HCT116 (cell line): Measurements from ENCODE around the gene OS9. TPM values are rescaled to one million over a fixed set of nuclear protein-coding genes. Genes with fewer than 3 reads are reported as not detected.

ENCODE experiments used
- ATAC-seq: fragments of 200-7000 bp; cut with Tn5 transposase; 2 replicates; pipeline ENCODE4 v1.9.1; 2020; ENCODE audit warnings: mild to moderate bottlenecking, moderate library complexity
- BruUV-seq: library from RNA; stranded (reverse); fragments of 400-500 nt; replicated peaks from 2 replicates; lab custom pipeline; 2021; lab: Mats Ljungman, UMichigan
- CTCF ChIA-PET: fragments of 300-600 bp; sonication (Branson Sonifier 250); formaldehyde crosslinking; loops from one replicate; lab custom pipeline; 2021; ENCODE audit warnings: antibody characterized with exemption; lab: Charles Lee
- POLR2A ChIA-PET: fragments of 300-600, 350-600 bp; sonication (Branson Sonifier 250); formaldehyde crosslinking; loops from one replicate; lab custom pipeline; 2021; ENCODE audit warnings: antibody characterized with exemption; lab: Charles Lee
- RAD21 ChIA-PET, 2 experiments: fragments of 300-600 bp; sonication (Branson Sonifier 250); formaldehyde crosslinking; loops; one replicate each; lab custom pipeline; 2023; ENCODE audit warnings: low total read pairs in 2 of 2; ENCODE audit not compliant: uncharacterized antibody in 2 of 2, unreplicated experiment in 2 of 2, low non-redundant PET in 1 of 2; lab: Charles Lee
- DNase-seq: peaks from one replicate; pipeline ENCODE4 v3.0.0-alpha.2; 2010; ENCODE audit warnings: low read depth, low spot score
- H2AFZ ChIP-seq: fragments of 200-600 bp; shearing (Covaris generic), sonication (generic); 2 replicates; pipeline ENCODE4 v1.6.1; 2017; ENCODE audit warnings: low read depth, mixed run types, mixed read lengths, antibody characterized with exemption, low read length; ENCODE audit not compliant: poor library complexity, severe bottlenecking
- H3K27ac ChIP-seq: 2 replicates; pipeline ENCODE4 v1.5.1; 2012; ENCODE audit warnings: low read depth, low read length
- H3K27me3 ChIP-seq: fragments of 200-600 bp; sonication (generic); 2 replicates; pipeline ENCODE4 v1.6.1; 2016; ENCODE audit warnings: mixed run types, low read length, mixed read lengths; ENCODE audit not compliant: insufficient read depth
- H3K36me3 ChIP-seq, 2 experiments: fragments of 200-500 bp in 1 of 2; fragments of 200-600 bp in 1 of 2; sonication (Bioruptor generic) in 1 of 2; sonication (generic) in 1 of 2; 2 replicates each; pipeline versions ENCODE4 v1.5.1 to v1.6.1; 2014 to 2016; ENCODE audit warnings: low read length in 2 of 2, inconsistent platforms in 1 of 2, mixed read lengths in 1 of 2, mixed run types in 1 of 2; ENCODE audit not compliant: insufficient read depth in 2 of 2, control insufficient read depth in 1 of 2
- H3K4me1 ChIP-seq, 2 experiments: fragments of 200-600 bp in 1 of 2; sonication (generic) in 1 of 2; 2 replicates each; pipeline versions ENCODE4 v1.5.1 to v1.6.1; 2012 to 2017; ENCODE audit warnings: low read length in 2 of 2, inconsistent platforms in 1 of 2, mild to moderate bottlenecking in 1 of 2, mixed read lengths in 1 of 2, mixed run types in 1 of 2, moderate library complexity in 1 of 2; ENCODE audit not compliant: insufficient read depth in 2 of 2, control insufficient read depth in 1 of 2
- H3K4me2 ChIP-seq: fragments of 200-600 bp; sonication (generic); 2 replicates; pipeline ENCODE4 v1.6.1; 2017; ENCODE audit warnings: mixed run types, low read length, mixed read lengths
- H3K4me3 ChIP-seq, 2 experiments: fragments of 200-600 bp in 1 of 2; sonication (generic) in 1 of 2; replicated peaks in 1 of 2; 2 replicates each; pipeline ENCODE4 v1.5.1; 2011 to 2016; ENCODE audit warnings: low read length in 2 of 2, control low read depth in 1 of 2, low read depth in 1 of 2, mild to moderate bottlenecking in 1 of 2, mixed read lengths in 1 of 2, mixed run types in 1 of 2
- H3K79me2 ChIP-seq: fragments of 200-600 bp; sonication (generic); 2 replicates; pipeline ENCODE4 v1.6.1; 2017; ENCODE audit warnings: mild to moderate bottlenecking, mixed run types, low read length, moderate library complexity, mixed read lengths; ENCODE audit not compliant: insufficient read depth
- H3K9ac ChIP-seq: fragments of 200-600 bp; sonication (generic); 2 replicates; pipeline ENCODE4 v1.6.1; 2016; ENCODE audit warnings: low read length, mixed read lengths
- H3K9me2 ChIP-seq: fragments of 200-600 bp; sonication (generic), shearing (Covaris generic); 2 replicates; pipeline ENCODE4 v1.6.1; 2017; ENCODE audit warnings: mixed run types, mild to moderate bottlenecking, moderate library complexity; ENCODE audit not compliant: insufficient read depth
- H3K9me3 ChIP-seq, 2 experiments: fragments of 200-500 bp in 1 of 2; fragments of 200-600 bp in 1 of 2; sonication (Bioruptor generic) in 1 of 2; sonication (generic) in 1 of 2; 2 replicates each; pipeline ENCODE4 v1.6.1; 2014 to 2017; ENCODE audit warnings: low read length in 2 of 2, mixed read lengths in 2 of 2, inconsistent platforms in 1 of 2, low read depth in 1 of 2, mild to moderate bottlenecking in 1 of 2, mixed run types in 1 of 2, moderate library complexity in 1 of 2; ENCODE audit not compliant: control insufficient read depth in 1 of 2, insufficient read depth in 1 of 2
- H4K20me1 ChIP-seq: fragments of 200-600 bp; sonication (generic), shearing (Covaris generic); 2 replicates; pipeline ENCODE4 v1.6.1; 2017; ENCODE audit warnings: mixed run types, mild to moderate bottlenecking, moderate library complexity; ENCODE audit not compliant: insufficient read depth
- CEBPB ChIP-seq: IDR thresholded peaks from 2 replicates; pipeline ENCODE4 v1.6.1; 2012; ENCODE audit warnings: low read depth
- CTCF ChIP-seq, 3 experiments: fragments of 200-600 bp in 1 of 3; sonication (generic) in 1 of 3; IDR thresholded peaks in 2 of 3; conservative IDR thresholded peaks in 1 of 3; 2 replicates each; pipeline ENCODE4 v1.5.1; 2012 to 2017; ENCODE audit warnings: low read depth in 2 of 3, low read length in 2 of 3, antibody characterized with exemption in 1 of 3, borderline replicate concordance in 1 of 3, control low read depth in 1 of 3, mild to moderate bottlenecking in 1 of 3, mixed read lengths in 1 of 3, mixed run types in 1 of 3, moderate library complexity in 1 of 3; ENCODE audit not compliant: insufficient read depth in 1 of 3
- EGR1 ChIP-seq: IDR thresholded peaks from 2 replicates; pipeline ENCODE4 v1.6.1; 2012; ENCODE audit warnings: low read depth
- SIN3A ChIP-seq: IDR thresholded peaks from 2 replicates; pipeline ENCODE4 v1.6.1; 2012; ENCODE audit warnings: low read depth
- SP1 ChIP-seq: IDR thresholded peaks from 2 replicates; pipeline ENCODE4 v1.6.1; 2012; ENCODE audit warnings: low read depth
- SRF ChIP-seq: IDR thresholded peaks from 2 replicates; pipeline ENCODE4 v1.6.1; 2012; ENCODE audit warnings: low read depth
- ZFX ChIP-seq: fragments of 450-650 bp; IDR thresholded peaks from 2 replicates; pipeline ENCODE4 v1.6.1; 2017
- ZNF274 ChIP-seq: fragments of 200-500 bp; sonication (Bioruptor generic); IDR thresholded peaks from 2 replicates; pipeline ENCODE4 v1.6.1; 2014; ENCODE audit warnings: mild to moderate bottlenecking, low read depth, low read length, inconsistent platforms
- intact Hi-C: fragments of 100-400 bp; cut with micrococcal nuclease; formaldehyde crosslinking; loops from 2 replicates; pipeline ENCODE4 v1.10.0; 2022
- total RNA-seq: library from RNA; stranded (reverse); gene quantifications from one replicate; pipeline ENCODE4 v1.2.1, GENCODE V29; 2021; ENCODE audit not compliant: unreplicated experiment
- TF ChIP-seq, protein P1 (sequence below): IDR thresholded peaks from 2 replicates; pipeline ENCODE4 v1.6.1; 2012
- TF ChIP-seq, protein P2 (sequence below): IDR thresholded peaks from 2 replicates; pipeline ENCODE4 v1.6.1; 2011; ENCODE audit warnings: mild to moderate bottlenecking, low read length, moderate library complexity; ENCODE audit not compliant: insufficient replicate concordance; ENCODE audit errors: extremely low read depth
- TF ChIP-seq, protein P3 (sequence below): IDR thresholded peaks from 2 replicates; pipeline ENCODE4 v1.6.1; 2012

The OS9 gene
- total RNA-seq, 1 experiment from 2014 or later = 98.4 TPM

DNA sequence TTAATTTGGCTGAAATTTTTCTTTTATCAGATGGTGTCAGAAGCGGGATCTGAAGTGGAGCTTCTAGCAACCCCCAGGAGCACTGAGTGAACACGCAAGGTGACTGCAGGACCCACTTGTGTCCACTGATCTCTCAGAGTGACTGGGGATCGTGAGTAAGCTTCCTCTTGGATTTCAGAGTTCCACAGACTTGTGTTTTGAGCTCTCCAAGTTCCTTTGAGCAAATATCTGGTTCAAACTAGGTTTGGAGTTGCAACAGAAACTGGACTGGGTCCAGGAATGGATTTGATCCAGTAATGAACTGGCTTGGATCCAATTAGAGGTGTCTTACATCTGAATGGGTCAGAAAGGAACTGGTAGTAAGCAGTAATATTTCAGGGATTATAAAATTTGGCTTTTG, 36.2 kb upstream of the OS9 start:
- Histone ChIP-seq H3K9me3 (peaks cover 3% of the 10 kb centered on the region in 2 experiments; a peak in 1 of 4 replicates), H3K27me3 (no peaks in the 10 kb centered on the region), H3K9ac (no peak overlapping the region), H2AFZ (no peak overlapping the region), H3K27ac (no peak overlapping the region), H4K20me1 (no peaks in the 10 kb centered on the region), H3K9me2 (no peaks in the 10 kb centered on the region), H3K4me3 (no peak overlapping the region), H3K36me3 (no peaks in the 10 kb centered on the region), H3K4me2 (no peak overlapping the region), H3K4me1 (no peaks in the 10 kb centered on the region), H3K79me2 (no peaks in the 10 kb centered on the region)
- no peak for TF ChIP-seq SIN3A
- TF ChIP-seq ZNF274 = no peak
- TF ChIP-seq EGR1 = no peak
- TF ChIP-seq CTCF (IDR thresholded peaks at IDR 0.05 in 2 of 3, conservative IDR thresholded peaks at IDR 0.05 in 1 of 3; ENCODE audit: borderline replicate concordance in 1 of 3, insufficient read depth in 1 of 3, low read depth in 2 of 3, low read length in 2 of 3) = no peak
- no peak for TF ChIP-seq SRF
- TF ChIP-seq, protein P1, sequence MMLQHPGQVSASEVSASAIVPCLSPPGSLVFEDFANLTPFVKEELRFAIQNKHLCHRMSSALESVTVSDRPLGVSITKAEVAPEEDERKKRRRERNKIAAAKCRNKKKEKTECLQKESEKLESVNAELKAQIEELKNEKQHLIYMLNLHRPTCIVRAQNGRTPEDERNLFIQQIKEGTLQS = no peak
- TF ChIP-seq, protein P2, sequence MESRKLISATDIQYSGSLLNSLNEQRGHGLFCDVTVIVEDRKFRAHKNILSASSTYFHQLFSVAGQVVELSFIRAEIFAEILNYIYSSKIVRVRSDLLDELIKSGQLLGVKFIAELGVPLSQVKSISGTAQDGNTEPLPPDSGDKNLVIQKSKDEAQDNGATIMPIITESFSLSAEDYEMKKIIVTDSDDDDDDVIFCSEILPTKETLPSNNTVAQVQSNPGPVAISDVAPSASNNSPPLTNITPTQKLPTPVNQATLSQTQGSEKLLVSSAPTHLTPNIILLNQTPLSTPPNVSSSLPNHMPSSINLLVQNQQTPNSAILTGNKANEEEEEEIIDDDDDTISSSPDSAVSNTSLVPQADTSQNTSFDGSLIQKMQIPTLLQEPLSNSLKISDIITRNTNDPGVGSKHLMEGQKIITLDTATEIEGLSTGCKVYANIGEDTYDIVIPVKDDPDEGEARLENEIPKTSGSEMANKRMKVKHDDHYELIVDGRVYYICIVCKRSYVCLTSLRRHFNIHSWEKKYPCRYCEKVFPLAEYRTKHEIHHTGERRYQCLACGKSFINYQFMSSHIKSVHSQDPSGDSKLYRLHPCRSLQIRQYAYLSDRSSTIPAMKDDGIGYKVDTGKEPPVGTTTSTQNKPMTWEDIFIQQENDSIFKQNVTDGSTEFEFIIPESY = no peak
- no peak for TF ChIP-seq CEBPB
- TF ChIP-seq, protein P3, sequence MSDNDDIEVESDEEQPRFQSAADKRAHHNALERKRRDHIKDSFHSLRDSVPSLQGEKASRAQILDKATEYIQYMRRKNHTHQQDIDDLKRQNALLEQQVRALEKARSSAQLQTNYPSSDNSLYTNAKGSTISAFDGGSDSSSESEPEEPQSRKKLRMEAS = no peak
- TF ChIP-seq SP1 = no peak
- TF ChIP-seq ZFX = no peak
- ChIA-PET CTCF (no interaction called here), POLR2A (no interaction called here), RAD21 (no interaction called here)
- intact Hi-C loops = no loop called here
- DNase-seq = no peak
- no peak for ATAC-seq
- BruUV-seq = no TSS peak
